ENCODE data around the gene THAP12. TPM values are rescaled to one million over a fixed set of nuclear protein-coding genes. Genes with fewer than 3 reads are reported as not detected.

Gene THAP12
- total and polyA plus RNA-seq, 10 of the 15 experiments (the other 5 are each of a cell fraction or from before 2014, with no cell fraction given) = 12.6 to 45.6 (median 22.3) TPM

GRCh38 chr11:76315182-76315853, 65.6 kb downstream of the THAP12 start:
- H4K20me1 ChIP-seq (ENCODE audit: control insufficient read depth, insufficient read depth) = no peaks in the 10 kb centered on the region
- DNase-seq (ENCODE audit: low read depth, low spot score) = no peak
- no peak for TF ChIP-seq IRF4 (IDR thresholded peaks at IDR 0.05; ENCODE audit: low read depth, low read length)
- no peak for TF ChIP-seq MEF2B (IDR thresholded peaks at IDR 0.05; ENCODE audit: partially characterized antibody, poor library complexity, severe bottlenecking)
- no peak for TF ChIP-seq RBBP5 (conservative IDR thresholded peaks at IDR 0.05)
- TF ChIP-seq MXI1 (IDR thresholded peaks at IDR 0.05; ENCODE audit: low read depth, low read length) = no peak
- BruUV-seq (replicated peaks) = no TSS peak
- intact Hi-C loops (cut with micrococcal nuclease; ENCODE audit: unreplicated experiment) = loop anchor here (5.0 kb wide), 1 partner anchor 418 kb away; no protein-coding TSS in a partner anchor
- CTCF ChIA-PET = interaction anchor here (1.4 to 2.5 kb wide), 2 partner anchors 107 to 418 kb away, joined by 5 to 18 read pairs; no protein-coding TSS in a partner anchor
- H3K4me2 ChIP-seq (ENCODE audit: control insufficient read depth, insufficient read depth) = no peak overlapping the region
- no peak overlapping the region for H3K4me3 ChIP-seq
- no peak overlapping the region for H3K9ac ChIP-seq (ENCODE audit: control insufficient read depth, insufficient read depth, low read length)
- H3K4me1 ChIP-seq (ENCODE audit: control insufficient read depth, insufficient read depth, low read length) = no peaks in the 10 kb centered on the region
- no peaks in the 10 kb centered on the region for H3K9me3 ChIP-seq (replicated peaks; ENCODE audit: control insufficient read depth, insufficient read depth, low read length)
- no peak overlapping the region for H3K27ac ChIP-seq (ENCODE audit: control insufficient read depth, insufficient read depth)
- POLR2A ChIA-PET = no interaction called here
- SMC1A ChIA-PET (ENCODE audit: uncharacterized antibody, unreplicated experiment) = interaction anchor here (0.7 to 2.3 kb wide), 2 partner anchors 108 to 1040 kb away, joined by 3 to 10 read pairs; no protein-coding TSS in a partner anchor
- ATAC-seq = no peak
- H3K27me3 ChIP-seq (replicated peaks in 1 of 2; ENCODE audit: control insufficient read depth in 2 of 2, insufficient read depth in 2 of 2, low read length in 1 of 2) = peaks cover 4 to 5% of the 10 kb centered on the region in 2 experiments; a peak in 3 of 4 replicates
- no peak overlapping the region for H2AFZ ChIP-seq (ENCODE audit: control insufficient read depth, low read depth, low read length)
- WGBS (ENCODE audit: insufficient coverage, insufficient replicate concordance, low lambda C conversion rate, missing lambda C conversion rate) = 44% methylated on average over 8 of the region's 8 CpGs
- no peaks in the 10 kb centered on the region for H3K79me2 ChIP-seq (ENCODE audit: control insufficient read depth, insufficient read depth, low read length)
- in situ Hi-C loops (cut with MboI) = loop anchor here (5.0 kb wide), 2 partner anchors 113 to 413 kb away; no protein-coding TSS in a partner anchor
- no peaks in the 10 kb centered on the region for H3K36me3 ChIP-seq (ENCODE audit: control insufficient read depth in 2 of 2, insufficient read depth in 2 of 2, low read length in 1 of 2)
- RAD21 ChIA-PET (ENCODE audit: unreplicated experiment) = interaction anchor here (1.8 kb wide), 1 partner anchor 107 kb away, joined by 17 read pairs; no protein-coding TSS in a partner anchor
- no peak for FAIRE-seq

GRCh38 chr11:76314741-76315090, 66.2 kb downstream of the THAP12 start:
- DNase-seq (ENCODE audit: low read depth, low spot score) (no peak), ATAC-seq (no peak), FAIRE-seq (no peak)
- H4K20me1 ChIP-seq (ENCODE audit: control insufficient read depth, insufficient read depth) = no peaks in the 10 kb centered on the region
- H3K27ac ChIP-seq (ENCODE audit: control insufficient read depth, insufficient read depth) = no peak overlapping the region
- no peak overlapping the region for H2AFZ ChIP-seq (ENCODE audit: control insufficient read depth, low read depth, low read length)
- intact Hi-C loops (cut with micrococcal nuclease; ENCODE audit: unreplicated experiment) = loop anchor here (5.0 kb wide), 1 partner anchor 417 kb away; no protein-coding TSS in a partner anchor
- no peak overlapping the region for H3K4me3 ChIP-seq
- H3K36me3 ChIP-seq (ENCODE audit: control insufficient read depth in 2 of 2, insufficient read depth in 2 of 2, low read length in 1 of 2) = no peaks in the 10 kb centered on the region
- WGBS (ENCODE audit: insufficient coverage, insufficient replicate concordance, low lambda C conversion rate, missing lambda C conversion rate) = 81% methylated on average over 4 of the region's 4 CpGs
- no TSS peak for BruUV-seq (replicated peaks)
- no peak overlapping the region for H3K4me2 ChIP-seq (ENCODE audit: control insufficient read depth, insufficient read depth)
- ChIA-PET POLR2A (no interaction called here), CTCF (interaction anchor here (1.4 to 2.5 kb wide), 2 partner anchors 107 to 417 kb away, joined by 5 to 18 read pairs; no protein-coding TSS in a partner anchor), SMC1A (ENCODE audit: uncharacterized antibody, unreplicated experiment) (interaction anchor here (0.7 to 2.3 kb wide), 2 partner anchors 107 to 1041 kb away, joined by 3 to 10 read pairs; no protein-coding TSS in a partner anchor), RAD21 (ENCODE audit: unreplicated experiment) (interaction anchor here (0.6 to 1.8 kb wide), 2 partner anchors 102 to 106 kb away, joined by 3 to 17 read pairs; no protein-coding TSS in a partner anchor)
- H3K9ac ChIP-seq (ENCODE audit: control insufficient read depth, insufficient read depth, low read length) = no peak overlapping the region
- H3K79me2 ChIP-seq (ENCODE audit: control insufficient read depth, insufficient read depth, low read length) = no peaks in the 10 kb centered on the region
- peaks cover 0 to 2% of the 10 kb centered on the region in 2 experiments; a peak in 3 of 4 replicates for H3K27me3 ChIP-seq (replicated peaks in 1 of 2; ENCODE audit: control insufficient read depth in 2 of 2, insufficient read depth in 2 of 2, low read length in 1 of 2)
- H3K9me3 ChIP-seq (replicated peaks; ENCODE audit: control insufficient read depth, insufficient read depth, low read length) = no peaks in the 10 kb centered on the region
- H3K4me1 ChIP-seq (ENCODE audit: control insufficient read depth, insufficient read depth, low read length) = no peaks in the 10 kb centered on the region
- in situ Hi-C loops (cut with MboI) = loop anchor here (5.0 kb wide), 2 partner anchors 112 to 412 kb away; no protein-coding TSS in a partner anchor
- TF ChIP-seq RELA (IDR thresholded peaks at IDR 0.05; ENCODE audit: borderline replicate concordance, partially characterized antibody) = no peak
- TF ChIP-seq, protein P1, sequence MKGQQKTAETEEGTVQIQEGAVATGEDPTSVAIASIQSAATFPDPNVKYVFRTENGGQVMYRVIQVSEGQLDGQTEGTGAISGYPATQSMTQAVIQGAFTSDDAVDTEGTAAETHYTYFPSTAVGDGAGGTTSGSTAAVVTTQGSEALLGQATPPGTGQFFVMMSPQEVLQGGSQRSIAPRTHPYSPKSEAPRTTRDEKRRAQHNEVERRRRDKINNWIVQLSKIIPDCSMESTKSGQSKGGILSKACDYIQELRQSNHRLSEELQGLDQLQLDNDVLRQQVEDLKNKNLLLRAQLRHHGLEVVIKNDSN (IDR thresholded peaks at IDR 0.05; ENCODE audit: borderline replicate concordance, extremely low read length, insufficient read depth, low read depth, low read length) = no peak
- TF ChIP-seq EZH2 (IDR thresholded peaks at IDR 0.05; ENCODE audit: borderline replicate concordance, control insufficient read depth, low read depth, low read length) = no peak
- no peak for TF ChIP-seq BHLHE40 (IDR thresholded peaks at IDR 0.05; ENCODE audit: borderline replicate concordance in 1 of 2, low read depth in 2 of 2, low read length in 1 of 2)
- no peak for TF ChIP-seq SUPT20H (IDR thresholded peaks at IDR 0.05; ENCODE audit: borderline replicate concordance, control insufficient read depth, low read depth, low read length)
- no peak for TF ChIP-seq RFX5 (IDR thresholded peaks at IDR 0.05; ENCODE audit: low read depth, low read length)
- TF ChIP-seq SMC3 (IDR thresholded peaks at IDR 0.05; ENCODE audit: borderline replicate concordance, low read length) = no peak
- TF ChIP-seq, protein P2, sequence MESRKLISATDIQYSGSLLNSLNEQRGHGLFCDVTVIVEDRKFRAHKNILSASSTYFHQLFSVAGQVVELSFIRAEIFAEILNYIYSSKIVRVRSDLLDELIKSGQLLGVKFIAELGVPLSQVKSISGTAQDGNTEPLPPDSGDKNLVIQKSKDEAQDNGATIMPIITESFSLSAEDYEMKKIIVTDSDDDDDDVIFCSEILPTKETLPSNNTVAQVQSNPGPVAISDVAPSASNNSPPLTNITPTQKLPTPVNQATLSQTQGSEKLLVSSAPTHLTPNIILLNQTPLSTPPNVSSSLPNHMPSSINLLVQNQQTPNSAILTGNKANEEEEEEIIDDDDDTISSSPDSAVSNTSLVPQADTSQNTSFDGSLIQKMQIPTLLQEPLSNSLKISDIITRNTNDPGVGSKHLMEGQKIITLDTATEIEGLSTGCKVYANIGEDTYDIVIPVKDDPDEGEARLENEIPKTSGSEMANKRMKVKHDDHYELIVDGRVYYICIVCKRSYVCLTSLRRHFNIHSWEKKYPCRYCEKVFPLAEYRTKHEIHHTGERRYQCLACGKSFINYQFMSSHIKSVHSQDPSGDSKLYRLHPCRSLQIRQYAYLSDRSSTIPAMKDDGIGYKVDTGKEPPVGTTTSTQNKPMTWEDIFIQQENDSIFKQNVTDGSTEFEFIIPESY (IDR thresholded peaks at IDR 0.05) = no peak
- no peak for TF ChIP-seq YY1 (IDR thresholded peaks at IDR 0.05; ENCODE audit: low read depth, low read length)

Data from GM12878 (cell line).